WERI-Rb-1 (cell line): ENCODE data around the gene EME1.

Experiments
- DNase-seq: peaks from one replicate; pipeline ENCODE4 v3.0.0-alpha.2; 2020
- H3K27ac ChIP-seq: fragments of 250-450 bp; sonication (Bioruptor Pico); 2 replicates; pipeline ENCODE4 v1.5.1; 2020; ENCODE audit warnings: mild to moderate bottlenecking, moderate library complexity
- H3K27me3 ChIP-seq: fragments of 250-450 bp; sonication (Bioruptor Pico); 2 replicates; pipeline ENCODE4 v1.5.1; 2021; ENCODE audit warnings: mild to moderate bottlenecking, low read depth, moderate library complexity; ENCODE audit not compliant: insufficient read depth, severe bottlenecking
- H3K36me3 ChIP-seq: fragments of 250-450 bp; sonication (Bioruptor Pico); 2 replicates; pipeline ENCODE4 v1.5.1; 2020; ENCODE audit warnings: mild to moderate bottlenecking, moderate library complexity
- H3K4me3 ChIP-seq: 2 replicates; pipeline ENCODE4 v1.5.1; 2011; ENCODE audit warnings: low read depth, mild to moderate bottlenecking, control low read depth, low read length
- H3K9me3 ChIP-seq: fragments of 250-450 bp; sonication (Bioruptor Pico); 2 replicates; pipeline ENCODE4 v1.5.1; 2021; ENCODE audit warnings: mild to moderate bottlenecking, moderate library complexity; ENCODE audit not compliant: severe bottlenecking
- CTCF ChIP-seq: IDR thresholded peaks from 2 replicates; pipeline ENCODE4 v1.5.1; 2011; ENCODE audit warnings: low read depth, mild to moderate bottlenecking, control low read depth, inconsistent platforms, low read length

EME1 gene

DNA sequence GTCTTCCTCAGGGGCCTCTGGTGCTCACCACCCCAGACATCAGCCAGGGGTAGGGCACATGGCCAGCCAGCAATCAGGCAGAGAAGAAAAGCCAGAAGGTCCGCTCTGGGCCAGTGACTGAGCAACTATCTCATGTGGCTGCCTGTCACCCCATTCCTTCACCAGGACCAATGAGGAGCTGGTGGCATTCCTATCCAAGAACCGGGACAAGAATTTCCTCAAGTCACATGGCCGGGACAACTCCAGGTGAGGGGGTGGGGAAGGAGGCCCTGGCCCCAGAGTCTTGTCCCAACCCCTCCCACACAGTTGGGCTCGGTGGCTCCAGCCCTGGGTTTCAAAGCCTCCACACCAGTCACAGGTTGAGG, 17.7 kb upstream of the EME1 start:
- no peak for DNase-seq
- no peak for TF ChIP-seq CTCF
- Histone ChIP-seq H3K36me3 (peaks cover 58% of the 10 kb centered on the region), H3K27ac (no peak overlapping the region), H3K27me3 (no peaks in the 10 kb centered on the region), H3K9me3 (no peaks in the 10 kb centered on the region), H3K4me3 (no peak overlapping the region)

GRCh38 chr17:50355701-50356341, 17.2 kb upstream of the EME1 start:
- Histone ChIP-seq H3K9me3 (no peaks in the 10 kb centered on the region), H3K4me3 (no peak overlapping the region), H3K36me3 (peaks cover 62% of the 10 kb centered on the region), H3K27ac (no peak overlapping the region), H3K27me3 (no peaks in the 10 kb centered on the region)
- TF ChIP-seq CTCF, result no peak
- DNase-seq, result no peak

GRCh38 chr17:50356418-50356817, 16.6 kb upstream of the EME1 start:
- no peaks in the 10 kb centered on the region for H3K9me3 ChIP-seq
- H3K27me3 ChIP-seq, result no peaks in the 10 kb centered on the region
- H3K4me3 ChIP-seq, result no peak overlapping the region
- peaks cover 62% of the 10 kb centered on the region for H3K36me3 ChIP-seq
- DNase-seq, result no peak
- no peak for TF ChIP-seq CTCF
- no peak overlapping the region for H3K27ac ChIP-seq

DNA sequence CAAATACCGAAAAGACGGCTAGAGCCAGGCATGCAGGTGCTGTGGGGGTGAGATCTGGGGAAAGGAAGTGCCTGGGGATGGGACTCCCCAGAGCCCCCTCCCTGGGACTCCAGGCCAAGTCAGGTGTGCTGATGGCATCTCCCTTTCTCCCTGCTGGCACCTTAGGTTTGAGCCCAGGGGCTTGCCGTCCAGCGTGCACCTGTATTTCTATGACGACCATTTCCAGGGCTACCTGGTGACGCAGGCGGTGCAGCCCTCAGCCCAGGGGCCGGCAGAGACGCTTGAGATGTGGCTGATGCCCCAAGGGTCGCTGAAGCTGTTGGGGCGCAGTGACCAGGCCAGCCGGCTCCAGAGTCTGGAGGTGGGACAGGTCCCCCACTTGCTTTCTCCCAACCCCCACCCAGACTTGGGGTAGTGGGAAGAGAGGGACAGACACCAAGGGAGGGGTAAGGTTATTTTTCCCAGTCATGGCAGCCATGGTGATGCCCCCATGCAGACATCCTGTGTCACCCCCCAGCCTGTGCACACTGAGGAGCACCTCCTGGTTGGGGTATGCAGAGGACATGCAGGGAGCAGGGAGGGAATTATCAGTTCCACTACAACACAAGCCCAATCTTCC, 16.0 kb upstream of the EME1 start:
- no peak overlapping the region for H3K27ac ChIP-seq
- no peak overlapping the region for H3K4me3 ChIP-seq
- DNase-seq, result no peak
- no peaks in the 10 kb centered on the region for H3K27me3 ChIP-seq
- no peaks in the 10 kb centered on the region for H3K9me3 ChIP-seq
- TF ChIP-seq CTCF, result no peak
- peaks cover 62% of the 10 kb centered on the region for H3K36me3 ChIP-seq

- H3K36me3 ChIP-seq, result peaks cover 62% of the 10 kb centered on the region
- TF ChIP-seq CTCF, result no peak
These were observed 14.9 kb upstream of the EME1 start for GRCh38 chr17:50358177-50358576.

More at GRCh38 chr17:50358177-50358576, 14.9 kb upstream of the EME1 start:
- Histone ChIP-seq H3K27ac (no peak overlapping the region), H3K27me3 (no peaks in the 10 kb centered on the region), H3K9me3 (no peaks in the 10 kb centered on the region), H3K4me3 (no peak overlapping the region)
- DNase-seq, result no peak
